ENCODE measurements around the gene HP1BP3. TPM values are rescaled to one million over a fixed set of nuclear protein-coding genes. Genes with fewer than 3 reads are reported as not detected.

HP1BP3 gene
- total and polyA plus RNA-seq, 2 experiments from 2014 or later = 89.1 to 112 TPM

GRCh38 chr1:20763417-20763816 lies 23.7 kb downstream of the HP1BP3 start (continued):
- no peak for TF ChIP-seq ZNF462 (CRISPR knock-in tag; IDR thresholded peaks at IDR 0.05)
- TF ChIP-seq EZH2 (IDR thresholded peaks at IDR 0.05; ENCODE audit: low read depth, unreplicated experiment) = no peak
- TF ChIP-seq STAT1 (IDR thresholded peaks at IDR 0.05; ENCODE audit: unreplicated experiment) = no peak
- TF ChIP-seq EZH2phosphoT487 (IDR thresholded peaks at IDR 0.05; ENCODE audit: unreplicated experiment) = no peak

- Histone ChIP-seq H3K36me3 (ENCODE audit: insufficient read depth) (peaks cover 64% of the 10 kb centered on the region), H4K20me1 (replicated peaks; ENCODE audit: insufficient read depth) (peaks cover 15% of the 10 kb centered on the region; the same call in 1 of the 2 replicates), H2AFZ (no peak overlapping the region), H3K4me1 (ENCODE audit: insufficient read depth) (peaks cover 16% of the 10 kb centered on the region; the same call in 1 of the 2 replicates), H3K27ac (ENCODE audit: low read depth) (no peak overlapping the region), H3K4me2 (no peak overlapping the region), H3K27me3 (ENCODE audit: insufficient read depth) (no peaks in the 10 kb centered on the region), H3K9me2 (ENCODE audit: insufficient read depth) (no peaks in the 10 kb centered on the region), H3K4me3 (no peak overlapping the region), H3K79me2 (replicated peaks; ENCODE audit: insufficient read depth) (no peaks in the 10 kb centered on the region), H3F3A (replicated peaks; ENCODE audit: low read depth) (no peaks in the 10 kb centered on the region)
- no peak overlapping the region for H3K27ac Mint-ChIP-seq
- ATAC-seq (no peak), DNase-seq (ENCODE audit: low spot score) (no peak)
- peaks cover 6% of the 10 kb centered on the region for H3K27me3 Mint-ChIP-seq (ENCODE audit: insufficient read depth, low read depth, poor library complexity)
- peaks cover 93% of the 10 kb centered on the region for H3K36me3 Mint-ChIP-seq (ENCODE audit: low read depth)
- no peaks in the 10 kb centered on the region for H3K9me3 Mint-ChIP-seq
- TF ChIP-seq ZNF462 (CRISPR knock-in tag; IDR thresholded peaks at IDR 0.05) = no peak
- no peak overlapping the region for H3K4me3 Mint-ChIP-seq
- H3K4me1 Mint-ChIP-seq = peaks cover 10% of the 10 kb centered on the region; the same call in 2 of the 3 replicates
Observed at GRCh38 chr1:20760322-20760721, 26.8 kb downstream of the HP1BP3 start.
